GM18951 (cell line): ENCODE data around the gene TTLL13.

Experiments
- POLR2A ChIP-seq: IDR thresholded peaks from 4 replicates; pipeline ENCODE4 v1.6.1; 2011; ENCODE audit warnings: mild to moderate bottlenecking; ENCODE audit not compliant: insufficient read length, insufficient read depth; ENCODE audit errors: extremely low read depth
- in situ Hi-C: fragments of 300-500 bp; cut with MboI; formaldehyde crosslinking; loops from one replicate; pipeline ENCODE4 v1.12.0; 2022; ENCODE audit warnings: low sequenced_read_pairs, mixed read lengths, inconsistent platforms; ENCODE audit not compliant: unreplicated experiment

The TTLL13 gene

DNA sequence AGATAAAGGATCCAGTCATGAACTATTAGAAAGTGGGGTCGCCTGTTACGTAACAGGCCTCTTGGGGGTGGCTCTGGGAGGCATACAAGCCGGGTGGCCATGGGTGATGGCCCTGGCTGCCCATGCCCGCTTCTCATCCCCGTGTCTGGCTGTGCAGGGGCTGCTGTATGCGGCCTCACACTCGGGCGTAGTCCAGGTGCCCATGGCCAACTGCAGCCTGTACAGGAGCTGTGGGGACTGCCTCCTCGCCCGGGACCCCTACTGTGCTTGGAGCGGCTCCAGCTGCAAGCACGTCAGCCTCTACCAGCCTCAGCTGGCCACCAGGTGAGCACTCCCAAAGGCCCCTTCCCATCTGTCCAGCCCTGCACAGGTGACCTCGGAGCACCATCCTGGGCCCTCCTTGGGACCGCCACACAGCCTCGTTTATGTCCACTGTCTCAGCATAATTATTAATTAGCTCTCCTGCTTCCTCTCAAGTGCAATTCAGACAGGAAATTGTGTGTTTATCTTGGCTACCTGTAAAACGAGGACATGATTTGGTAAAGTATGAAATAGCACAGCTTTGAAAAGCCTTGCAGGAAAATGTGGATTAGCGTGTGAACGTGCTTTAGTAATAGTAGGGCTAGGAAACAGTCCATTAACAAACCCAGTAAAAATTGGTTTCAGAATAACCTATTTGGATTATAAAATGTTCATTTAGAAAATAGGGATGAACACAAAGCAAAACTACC, 23.7 kb upstream of the TTLL13 start:
- in situ Hi-C loops, result no loop called here
- no peak for TF ChIP-seq POLR2A

DNA sequence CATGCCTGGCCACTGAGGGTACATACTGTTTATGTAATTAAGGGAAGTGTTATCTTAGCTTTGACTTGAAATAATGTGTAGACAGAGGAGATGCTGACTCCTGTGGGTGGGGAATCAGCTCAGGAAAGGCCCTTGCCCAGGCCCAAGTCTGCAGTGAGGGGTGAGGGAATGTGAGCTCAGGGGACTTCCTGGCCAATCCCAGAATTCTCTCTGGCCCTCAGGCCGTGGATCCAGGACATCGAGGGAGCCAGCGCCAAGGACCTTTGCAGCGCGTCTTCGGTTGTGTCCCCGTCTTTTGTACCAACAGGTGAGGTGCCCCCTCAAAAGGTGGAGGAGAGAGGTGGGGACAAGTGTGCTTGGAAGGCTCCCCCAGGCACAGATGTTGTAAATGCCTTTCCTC, 22.0 kb upstream of the TTLL13 start:
- TF ChIP-seq POLR2A, result no peak
- in situ Hi-C loops, result no loop called here

DNA sequence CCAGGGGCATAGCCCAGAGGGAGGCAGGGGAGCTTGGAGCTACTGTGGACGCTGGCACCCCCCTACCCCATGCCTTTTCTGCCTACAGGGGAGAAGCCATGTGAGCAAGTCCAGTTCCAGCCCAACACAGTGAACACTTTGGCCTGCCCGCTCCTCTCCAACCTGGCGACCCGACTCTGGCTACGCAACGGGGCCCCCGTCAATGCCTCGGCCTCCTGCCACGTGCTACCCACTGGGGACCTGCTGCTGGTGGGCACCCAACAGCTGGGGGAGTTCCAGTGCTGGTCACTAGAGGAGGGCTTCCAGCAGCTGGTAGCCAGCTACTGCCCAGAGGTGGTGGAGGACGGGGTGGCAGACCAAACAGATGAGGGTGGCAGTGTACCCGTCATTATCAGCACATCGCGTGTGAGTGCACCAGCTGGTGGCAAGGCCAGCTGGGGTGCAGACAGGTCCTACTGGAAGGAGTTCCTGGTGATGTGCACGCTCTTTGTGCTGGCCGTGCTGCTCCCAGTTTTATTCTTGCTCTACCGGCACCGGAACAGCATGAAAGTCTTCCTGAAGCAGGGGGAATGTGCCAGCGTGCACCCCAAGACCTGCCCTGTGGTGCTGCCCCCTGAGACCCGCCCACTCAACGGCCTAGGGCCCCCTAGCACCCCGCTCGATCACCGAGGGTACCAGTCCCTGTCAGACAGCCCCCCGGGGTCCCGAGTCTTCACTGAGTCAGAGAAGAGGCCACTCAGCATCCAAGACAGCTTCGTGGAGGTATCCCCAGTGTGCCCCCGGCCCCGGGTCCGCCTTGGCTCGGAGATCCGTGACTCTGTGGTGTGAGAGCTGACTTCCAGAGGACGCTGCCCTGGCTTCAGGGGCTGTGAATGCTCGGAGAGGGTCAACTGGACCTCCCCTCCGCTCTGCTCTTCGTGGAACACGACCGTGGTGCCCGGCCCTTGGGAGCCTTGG, 21.3 kb upstream of the TTLL13 start:
- no peak for TF ChIP-seq POLR2A
- in situ Hi-C loops, result no loop called here

DNA sequence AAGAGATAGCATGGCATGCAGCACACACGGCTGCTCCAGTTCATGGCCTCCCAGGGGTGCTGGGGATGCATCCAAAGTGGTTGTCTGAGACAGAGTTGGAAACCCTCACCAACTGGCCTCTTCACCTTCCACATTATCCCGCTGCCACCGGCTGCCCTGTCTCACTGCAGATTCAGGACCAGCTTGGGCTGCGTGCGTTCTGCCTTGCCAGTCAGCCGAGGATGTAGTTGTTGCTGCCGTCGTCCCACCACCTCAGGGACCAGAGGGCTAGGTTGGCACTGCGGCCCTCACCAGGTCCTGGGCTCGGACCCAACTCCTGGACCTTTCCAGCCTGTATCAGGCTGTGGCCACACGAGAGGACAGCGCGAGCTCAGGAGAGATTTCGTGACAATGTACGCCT, 20.4 kb upstream of the TTLL13 start:
- no peak for TF ChIP-seq POLR2A
- in situ Hi-C loops, result no loop called here

DNA sequence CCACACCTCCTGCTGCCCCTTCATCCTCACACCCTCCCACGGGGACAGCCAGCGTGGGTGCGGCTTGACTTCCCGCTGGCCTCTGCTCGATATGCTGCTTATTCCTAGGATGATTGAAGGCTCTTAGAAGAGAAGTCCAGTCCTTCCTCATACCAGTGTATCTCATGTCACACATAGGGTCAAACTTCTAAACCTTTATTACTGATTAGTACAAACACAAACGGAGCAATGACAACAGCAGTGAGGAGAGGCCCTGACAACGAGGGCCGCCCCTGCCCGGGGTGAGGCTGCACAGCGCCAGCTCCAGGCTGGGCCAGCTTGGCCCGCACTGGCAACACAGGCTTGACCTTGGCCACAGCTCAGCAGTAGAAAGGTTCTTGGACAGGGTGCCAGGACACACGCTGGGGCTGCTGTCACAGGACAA, 19.3 kb upstream of the TTLL13 start:
- in situ Hi-C loops, result no loop called here
- no peak for TF ChIP-seq POLR2A

DNA sequence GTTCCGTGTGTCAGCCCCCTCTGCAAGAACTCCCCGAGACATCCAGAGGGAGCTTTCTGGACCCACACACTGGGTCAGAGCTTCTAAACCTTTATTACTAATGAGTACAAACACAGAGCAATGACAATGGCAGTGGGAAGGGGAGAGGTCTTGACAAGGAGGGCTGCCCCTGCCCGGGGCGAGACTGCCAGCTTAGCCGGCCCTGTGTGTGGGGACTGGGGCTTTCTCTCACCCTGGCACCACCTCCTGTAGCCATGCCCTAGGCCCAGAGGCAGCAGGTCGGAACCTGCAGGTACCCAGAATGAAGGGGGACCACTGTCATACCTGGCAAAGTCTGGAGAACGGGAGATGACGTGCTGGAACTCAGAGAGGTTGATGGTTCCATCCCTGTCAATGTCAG, 18.7 kb upstream of the TTLL13 start:
- TF ChIP-seq POLR2A, result no peak
- in situ Hi-C loops, result no loop called here

DNA sequence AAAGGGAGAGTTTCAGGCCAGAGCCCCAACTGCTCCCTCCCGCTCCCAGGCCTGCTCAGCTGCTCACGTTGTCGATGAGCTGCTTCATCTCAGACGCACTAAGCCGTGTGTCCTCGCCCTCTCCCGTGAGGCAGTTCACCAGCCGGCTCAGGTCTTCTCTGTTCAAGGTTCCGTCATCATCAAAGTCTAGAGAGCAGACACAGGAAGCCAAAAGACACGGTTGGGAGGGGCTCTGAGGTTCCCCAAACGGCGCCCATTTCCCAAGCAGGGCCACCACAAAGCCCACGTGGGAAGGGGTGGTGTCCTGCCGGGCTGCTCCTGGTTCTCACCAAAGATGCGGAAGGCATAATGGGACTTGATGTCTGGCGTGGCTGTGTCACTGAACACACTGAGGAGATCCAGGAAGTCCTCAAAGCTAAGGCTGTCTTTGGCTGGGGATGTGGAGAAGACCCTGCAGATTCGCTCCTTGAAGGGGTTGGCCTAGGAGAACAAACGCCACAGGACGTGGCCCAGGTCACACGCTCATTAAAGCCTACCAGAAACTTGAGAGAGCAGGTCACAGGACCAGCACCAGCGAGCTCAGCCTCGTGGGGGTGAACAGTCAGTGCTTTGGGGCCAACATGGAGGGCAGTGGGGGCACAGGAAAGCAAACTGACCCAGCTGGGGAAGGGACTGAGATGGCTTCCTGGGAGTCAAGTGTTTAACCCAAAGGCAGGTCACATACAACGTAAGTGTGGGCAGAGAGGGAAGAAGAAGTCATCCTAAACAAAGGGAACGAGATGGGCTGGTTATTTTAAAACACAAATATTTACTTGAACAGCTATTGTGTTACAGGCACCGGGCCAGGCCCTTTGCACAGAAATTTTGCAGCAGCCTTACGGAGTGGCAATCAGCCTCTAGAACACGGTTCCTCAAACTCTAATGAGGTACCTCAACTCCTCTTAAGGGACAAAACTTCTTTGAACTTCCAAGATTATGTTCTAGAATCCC, 18.0 kb upstream of the TTLL13 start:
- in situ Hi-C loops, result no loop called here
- no peak for TF ChIP-seq POLR2A

DNA sequence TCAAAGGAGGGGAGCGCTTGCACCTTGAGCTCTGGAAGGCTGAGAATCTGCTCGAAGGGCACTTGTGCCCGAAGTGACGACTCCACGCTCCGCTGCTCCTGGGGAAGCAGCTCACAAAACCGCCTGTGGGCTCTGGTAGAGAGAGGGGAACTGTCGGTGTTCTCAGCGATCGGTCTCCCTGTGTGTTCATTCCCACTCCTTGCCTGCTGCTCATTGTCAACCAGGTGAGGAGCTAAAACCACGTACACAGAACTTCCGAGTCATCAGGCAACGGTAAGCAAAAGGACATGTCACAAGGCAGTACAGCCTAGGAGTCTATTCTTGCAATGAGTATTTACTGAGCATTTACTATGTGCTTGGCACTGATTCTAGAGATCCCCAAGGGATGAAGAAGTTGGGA, 17.2 kb upstream of the TTLL13 start:
- TF ChIP-seq POLR2A, result no peak

DNA sequence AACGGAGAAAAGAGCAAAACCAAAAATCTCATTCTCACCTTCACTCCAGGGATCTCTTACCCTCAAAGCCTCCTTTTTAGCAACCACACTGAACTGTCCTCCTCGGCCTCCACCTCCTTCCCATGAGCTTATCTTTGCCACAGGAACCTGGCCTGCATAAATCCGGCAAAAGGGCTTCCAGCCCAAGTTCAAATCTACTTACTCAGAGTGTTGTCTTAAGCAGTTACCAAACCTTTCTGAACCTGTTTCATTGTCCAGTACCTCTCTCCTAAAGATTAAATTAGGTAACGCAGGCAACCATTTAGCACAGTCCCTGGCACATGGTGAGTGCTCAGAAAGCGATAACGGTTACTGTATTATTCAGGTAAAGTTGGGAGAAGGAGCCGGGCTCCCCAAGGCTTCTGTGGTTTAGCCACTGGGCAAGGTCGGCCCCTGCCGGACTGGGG, 16.4 kb upstream of the TTLL13 start:
- TF ChIP-seq POLR2A, result no peak
- in situ Hi-C loops, result no loop called here

More for the DNA sequence above, 17.2 kb upstream of the TTLL13 start:
- in situ Hi-C loops, result no loop called here

DNA sequence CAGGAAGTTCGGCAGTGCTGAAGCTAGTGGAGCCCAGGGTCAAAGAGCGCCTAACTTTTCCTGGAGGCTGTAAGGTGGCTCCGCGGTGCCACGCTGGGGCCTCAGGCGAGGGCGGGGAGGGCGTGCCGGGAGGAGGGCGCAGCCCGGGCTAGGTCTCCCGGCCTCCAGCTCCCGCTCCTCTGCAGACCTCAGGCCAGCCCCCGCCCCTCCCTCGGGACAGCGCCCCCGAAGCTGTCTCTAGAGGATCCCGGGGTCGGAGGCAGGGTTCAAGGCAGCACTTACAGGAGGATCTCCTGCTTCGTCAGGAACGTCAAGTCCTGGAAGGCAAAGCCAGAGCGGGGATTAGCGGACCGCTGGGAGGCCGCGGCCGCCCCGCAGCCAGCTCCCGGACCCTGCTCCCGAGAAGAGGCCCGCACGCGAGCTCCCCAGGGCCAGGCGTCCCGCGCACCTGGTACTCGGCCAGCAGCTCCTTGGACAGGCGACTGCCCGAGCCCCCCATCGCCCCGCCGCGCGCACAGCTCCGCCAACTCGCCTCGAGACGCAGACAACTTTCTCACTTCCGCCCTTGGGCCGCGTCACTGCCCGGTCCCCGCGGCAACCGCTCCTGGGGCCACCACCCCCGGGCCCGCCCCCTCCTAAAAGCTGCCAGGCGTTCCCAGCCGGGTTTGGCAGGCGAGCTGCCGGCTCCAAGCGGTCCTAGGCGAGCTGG, 15.8 kb upstream of the TTLL13 start, which contains the start of gene CIB1:
Gene CIB1, minus strand, starts transcription at position 555 of the 709 bp plus-strand sequence. Its CDS starts 56 bp downstream, at position 499.
- in situ Hi-C loops, result no loop called here

DNA sequence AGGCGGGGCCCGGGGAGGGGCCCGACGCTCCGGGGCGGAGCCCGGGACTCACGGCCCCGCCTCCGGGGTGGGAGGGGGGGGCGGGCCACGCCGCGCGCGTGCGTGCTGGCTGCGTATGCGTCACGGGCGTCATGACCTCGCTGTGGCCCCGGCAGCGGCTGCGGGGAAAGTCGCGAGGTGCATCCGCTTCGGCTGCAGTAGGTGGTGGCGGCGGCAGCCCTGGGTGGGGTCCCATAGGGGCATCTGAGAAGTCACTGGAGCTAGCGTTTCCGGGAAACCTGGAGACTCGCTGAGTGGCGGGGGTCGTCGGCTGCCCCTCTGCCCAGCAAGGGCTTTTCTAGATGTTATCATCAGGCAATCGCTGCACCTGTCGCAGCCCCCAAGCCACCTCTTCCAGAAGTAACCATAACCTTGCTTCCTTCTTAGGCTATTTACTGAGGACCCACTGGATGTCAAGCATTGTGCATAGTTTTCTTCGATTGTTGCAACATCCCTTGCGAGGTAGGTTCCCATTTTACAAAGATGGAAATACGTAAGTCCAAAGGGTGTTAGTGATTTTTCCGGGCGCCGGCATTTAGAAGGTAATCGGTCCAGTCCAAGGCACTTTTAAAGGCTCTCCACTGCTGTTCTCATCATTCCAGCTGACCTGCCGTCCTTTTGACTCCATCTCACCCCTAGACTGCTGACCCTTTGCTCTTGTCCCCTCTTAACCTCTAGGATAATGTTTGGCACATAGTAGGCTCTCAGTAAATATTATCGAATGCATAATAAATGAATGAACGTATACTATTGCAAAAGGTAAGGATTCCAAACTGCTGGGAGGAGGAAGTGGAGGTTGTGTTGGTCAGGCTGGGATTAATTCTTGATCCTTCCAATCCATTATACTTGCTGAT, 15.0 kb upstream of the TTLL13 start, which contains the start of gene GDPGP1:
Gene GDPGP1, plus strand, starts transcription at position 114 of the 893 bp plus-strand sequence. CDS start 6,700 bp downstream, outside the sequence.
- TF ChIP-seq POLR2A, result peak; percentile 92
- in situ Hi-C loops, result no loop called here

More for the DNA sequence above, 15.8 kb upstream of the TTLL13 start, which contains the start of gene CIB1:
- TF ChIP-seq POLR2A, result peak; percentile 56
